Measurements from ENCODE around the gene SLC19A2. TPM values are rescaled to one million over a fixed set of nuclear protein-coding genes. Genes with fewer than 3 reads are reported as not detected.
"Not testable (repeated sequence)": the region's sequence is repeated elsewhere in the genome, so short reads cannot be mapped to it uniquely, and the experiment has no call there.

SLC19A2 gene, protein sequence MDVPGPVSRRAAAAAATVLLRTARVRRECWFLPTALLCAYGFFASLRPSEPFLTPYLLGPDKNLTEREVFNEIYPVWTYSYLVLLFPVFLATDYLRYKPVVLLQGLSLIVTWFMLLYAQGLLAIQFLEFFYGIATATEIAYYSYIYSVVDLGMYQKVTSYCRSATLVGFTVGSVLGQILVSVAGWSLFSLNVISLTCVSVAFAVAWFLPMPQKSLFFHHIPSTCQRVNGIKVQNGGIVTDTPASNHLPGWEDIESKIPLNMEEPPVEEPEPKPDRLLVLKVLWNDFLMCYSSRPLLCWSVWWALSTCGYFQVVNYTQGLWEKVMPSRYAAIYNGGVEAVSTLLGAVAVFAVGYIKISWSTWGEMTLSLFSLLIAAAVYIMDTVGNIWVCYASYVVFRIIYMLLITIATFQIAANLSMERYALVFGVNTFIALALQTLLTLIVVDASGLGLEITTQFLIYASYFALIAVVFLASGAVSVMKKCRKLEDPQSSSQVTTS
- 14.6 and 19.7 TPM in 2 replicates for polyA plus RNA-seq (2014; cell fraction: cytosol; rRNA removed)
- polyA plus RNA-seq (2014; cell fraction: nucleus; rRNA removed), result 16.9 and 22.5 TPM in 2 replicates

DNA sequence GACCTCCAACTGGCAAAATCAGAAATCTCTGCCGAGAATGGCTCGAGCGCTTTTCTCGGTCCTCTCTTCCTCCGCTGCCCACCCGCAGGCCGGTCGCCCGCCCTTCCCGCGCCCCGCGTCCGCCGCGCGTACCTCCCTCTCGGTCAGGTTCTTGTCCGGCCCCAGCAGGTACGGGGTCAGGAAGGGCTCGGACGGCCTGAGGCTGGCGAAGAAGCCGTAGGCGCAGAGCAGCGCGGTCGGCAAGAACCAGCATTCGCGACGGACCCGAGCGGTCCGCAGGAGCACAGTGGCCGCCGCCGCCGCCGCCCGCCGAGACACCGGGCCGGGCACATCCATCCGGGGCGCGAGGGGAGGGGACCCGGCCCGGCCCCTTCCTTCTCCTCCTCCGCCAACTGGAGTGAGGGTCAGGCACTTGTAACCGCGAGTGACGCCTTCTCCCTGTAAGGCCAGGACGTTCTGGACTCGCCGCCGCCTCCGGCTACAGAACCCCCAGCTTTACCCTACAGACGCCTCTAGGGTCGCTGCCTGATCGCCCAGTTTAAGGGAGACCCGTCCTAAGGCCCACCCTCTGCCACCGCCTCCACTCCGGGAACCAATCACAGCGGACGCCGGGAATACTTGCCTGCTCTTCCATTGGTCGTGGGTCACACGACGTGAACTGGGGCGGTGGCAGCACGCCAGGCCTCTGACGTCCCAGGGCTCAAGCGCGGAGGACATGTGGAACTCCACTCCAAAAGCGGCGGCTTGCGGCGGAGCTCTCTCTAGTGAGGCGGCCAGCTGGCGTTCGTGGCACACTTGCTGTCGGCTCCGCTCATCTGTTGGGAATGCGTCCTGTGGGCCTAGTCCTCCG, at the start of gene SLC19A2:
Gene SLC19A2 (minus strand): TSS at position 514 of the 850 bp plus-strand sequence. CDS start 178 bp downstream, at position 336.
- DNase-seq (ENCODE audit: low spot score), result peak; percentile 99

DNA sequence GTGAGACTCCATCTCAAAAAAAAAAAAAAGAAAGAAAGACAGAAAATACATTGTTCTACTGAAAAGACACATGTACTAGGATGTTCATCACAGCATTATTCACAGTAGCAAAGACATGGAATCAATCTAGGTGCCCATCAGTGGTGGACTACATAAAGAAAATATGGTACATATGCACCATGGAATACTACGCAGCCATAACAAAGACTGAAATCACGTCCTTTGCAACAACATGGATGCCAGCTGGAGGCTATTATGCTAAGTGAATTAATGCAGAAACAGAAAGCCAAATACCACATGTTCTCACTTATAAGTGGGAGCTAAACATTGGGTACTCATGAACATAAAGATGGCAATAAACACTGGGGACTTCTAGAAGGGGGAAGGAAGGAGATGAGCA, 48.9 kb upstream of the SLC19A2 start:
- no peak for DNase-seq (ENCODE audit: low spot score)

DNA sequence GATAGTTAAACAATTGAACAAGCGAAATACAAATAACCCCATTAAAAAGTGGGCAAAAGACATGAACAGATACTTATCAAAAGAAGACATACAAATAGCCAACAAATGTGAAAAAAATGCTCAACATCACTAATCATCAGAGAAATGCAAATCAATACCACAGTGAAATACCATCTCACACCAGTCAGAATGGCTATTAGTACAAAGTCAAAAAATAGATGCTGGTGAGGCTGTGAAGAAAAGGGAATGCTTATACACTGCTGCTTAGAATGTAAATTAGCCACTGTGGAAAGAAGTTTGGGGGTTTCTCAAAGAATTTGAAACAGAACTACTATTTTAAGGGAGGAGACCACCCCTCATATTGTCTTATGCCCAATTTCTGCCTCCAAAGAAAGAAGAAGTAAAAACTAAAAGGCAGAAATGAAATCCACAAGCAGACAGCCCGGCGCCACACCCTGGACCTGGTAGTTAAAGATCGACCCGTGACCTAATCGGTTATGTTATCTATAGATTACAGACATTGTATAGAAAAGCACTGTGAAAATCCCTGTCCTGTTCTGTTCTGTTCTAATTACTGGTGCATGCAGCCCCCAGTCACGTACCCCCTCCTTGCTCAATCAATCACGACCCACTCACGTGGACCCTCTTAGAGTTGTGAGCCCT, 47.9 kb upstream of the SLC19A2 start:
- not testable (repeated sequence) for DNase-seq (ENCODE audit: low spot score)

DNA sequence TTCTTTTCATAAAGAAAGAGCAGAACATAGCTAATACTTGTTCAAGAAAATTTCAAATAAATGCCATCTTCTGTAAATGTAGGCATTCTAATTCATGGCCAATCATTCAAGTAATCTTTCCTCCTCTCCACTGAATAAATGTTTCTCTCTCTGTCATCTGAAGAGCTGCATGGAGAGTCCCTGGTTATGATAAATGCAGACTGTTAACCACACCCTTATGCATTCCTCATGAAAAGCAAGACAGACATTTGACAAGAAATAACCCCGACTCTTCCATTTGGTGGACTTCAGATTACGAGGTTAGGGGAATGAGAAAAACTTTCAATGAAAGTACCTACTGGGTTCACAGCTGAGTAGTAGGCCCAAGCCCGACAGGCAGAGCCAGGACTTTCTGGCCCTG, 44.7 kb upstream of the SLC19A2 start:
- no peak for DNase-seq (ENCODE audit: low spot score)

- DNase-seq (ENCODE audit: low spot score), result no peak
Observed at GRCh38 chr1:169529068-169529642, 43.4 kb upstream of the SLC19A2 start.

DNA sequence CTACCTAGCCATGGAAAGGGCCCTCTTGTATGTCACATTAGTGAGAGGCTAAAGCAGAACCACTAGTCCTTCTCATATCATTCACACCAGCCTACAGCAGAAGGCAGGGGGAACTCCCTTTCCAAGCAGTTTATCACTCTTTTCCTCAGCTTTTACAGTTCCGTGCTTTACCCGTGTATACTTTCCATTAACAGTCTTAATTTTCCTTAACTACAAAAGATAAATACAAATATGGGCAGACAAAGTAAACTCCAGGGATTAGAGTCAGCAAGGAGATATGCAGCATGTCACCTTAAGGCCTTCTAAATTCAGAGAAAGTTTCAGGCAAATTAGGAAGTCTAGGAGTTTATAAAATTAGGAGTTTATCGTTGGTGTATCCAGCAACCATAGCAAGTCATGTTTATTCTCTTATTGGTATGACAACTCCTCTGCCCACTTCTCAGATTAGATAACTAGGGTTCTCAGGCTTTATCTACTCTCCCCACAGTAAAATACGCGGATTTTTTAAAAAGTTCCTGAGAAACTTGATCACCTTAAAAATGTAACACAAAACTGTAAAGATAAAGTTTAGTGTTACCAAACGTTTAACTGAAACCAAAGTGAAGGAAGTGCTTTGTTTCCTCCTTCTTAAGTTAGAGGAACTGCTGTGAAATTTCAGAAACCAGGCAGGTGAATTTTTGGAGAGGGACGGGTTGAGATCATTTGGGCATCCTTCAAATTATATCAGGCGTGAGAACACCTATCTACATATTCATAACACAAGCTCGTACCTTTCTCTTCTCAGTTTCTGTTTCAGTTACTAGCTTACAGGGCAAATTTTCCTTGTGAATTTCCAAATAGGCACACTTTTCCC, 42.7 kb upstream of the SLC19A2 start:
- DNase-seq (ENCODE audit: low spot score), result no peak

GRCh38 chr1:169527451-169528214, 41.9 kb upstream of the SLC19A2 start:
- DNase-seq (ENCODE audit: low spot score), result no peak

GRCh38 chr1:169527001-169527400, 41.3 kb upstream of the SLC19A2 start:
- DNase-seq (ENCODE audit: low spot score), result no peak

- DNase-seq (ENCODE audit: low spot score), result no peak
Observed at GRCh38 chr1:169526120-169526832, 40.5 kb upstream of the SLC19A2 start.

DNA sequence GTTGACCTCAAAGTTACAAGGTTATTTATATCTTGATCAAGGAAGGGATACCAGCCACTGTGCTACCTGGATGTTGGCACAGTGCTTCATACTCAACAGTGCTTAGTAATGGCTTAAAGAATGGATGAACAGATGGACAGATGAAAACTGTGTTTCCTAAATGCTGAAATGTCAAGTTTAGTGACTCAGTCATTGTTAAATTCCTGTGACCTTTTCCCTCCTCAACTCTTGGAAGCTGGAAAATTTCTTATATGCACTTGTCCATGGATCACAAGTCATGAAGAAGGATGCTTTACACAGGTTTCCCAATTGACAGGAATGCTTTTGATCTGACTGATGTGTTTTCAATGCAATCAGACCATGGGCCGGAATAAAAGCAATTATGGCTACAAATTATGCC, 39.6 kb upstream of the SLC19A2 start:
- no peak for DNase-seq (ENCODE audit: low spot score)

GRCh38 chr1:169523904-169524303, 38.2 kb upstream of the SLC19A2 start:
- no peak for DNase-seq (ENCODE audit: low spot score)

GRCh38 chr1:169521226-169521625, 35.5 kb upstream of the SLC19A2 start:
- DNase-seq (ENCODE audit: low spot score), result no peak

DNA sequence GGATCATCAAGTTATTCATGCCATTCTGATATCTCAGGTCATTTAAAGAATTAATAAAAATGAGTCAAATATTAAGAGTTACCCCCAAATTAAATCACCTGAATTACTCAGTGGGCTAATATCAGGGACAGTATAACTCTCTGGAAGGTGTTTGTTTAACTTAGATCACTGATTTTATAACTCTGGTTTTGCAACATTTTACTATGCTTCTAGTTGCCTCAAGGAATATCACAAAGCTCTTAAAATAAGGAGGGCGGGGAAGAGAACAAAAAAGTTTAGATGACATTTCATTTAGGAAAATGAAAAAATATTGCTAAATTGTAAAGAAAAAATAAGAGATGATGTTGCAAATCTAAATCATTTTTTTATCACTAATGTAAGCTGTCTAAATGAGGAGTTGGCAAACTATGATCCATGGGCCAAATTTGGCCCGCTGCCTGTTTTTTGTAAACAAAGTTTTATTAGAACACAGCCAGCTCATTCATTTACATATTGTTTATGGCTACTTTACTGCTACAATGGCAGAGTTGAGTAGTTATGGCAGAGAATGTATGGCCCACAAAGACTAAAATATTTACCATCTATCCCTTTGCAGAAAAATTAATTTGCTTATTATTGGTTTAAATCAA, 31.9 kb upstream of the SLC19A2 start:
- DNase-seq (ENCODE audit: low spot score), result no peak

DNA sequence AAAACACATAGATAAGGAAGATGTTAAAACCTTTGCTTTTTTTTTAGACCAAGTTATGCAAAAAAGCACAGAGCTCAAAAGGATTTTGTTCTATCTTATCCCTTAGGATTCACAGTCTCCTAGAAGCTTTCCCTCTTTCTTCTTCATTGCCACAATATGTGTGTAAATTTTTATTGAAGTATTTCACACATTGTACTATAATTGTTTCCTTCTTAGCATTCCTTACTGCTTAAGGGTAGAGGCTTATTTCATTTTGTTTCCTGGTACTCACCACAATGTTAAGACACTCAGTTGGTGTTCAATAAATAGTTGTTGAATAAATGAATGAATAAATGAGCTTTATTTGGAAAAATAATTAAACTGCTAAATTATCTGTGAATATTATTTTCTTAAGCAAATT, 29.9 kb upstream of the SLC19A2 start:
- DNase-seq (ENCODE audit: low spot score), result no peak

GRCh38 chr1:169514566-169515270, 29.0 kb upstream of the SLC19A2 start:
- no peak for DNase-seq (ENCODE audit: low spot score)

DNA sequence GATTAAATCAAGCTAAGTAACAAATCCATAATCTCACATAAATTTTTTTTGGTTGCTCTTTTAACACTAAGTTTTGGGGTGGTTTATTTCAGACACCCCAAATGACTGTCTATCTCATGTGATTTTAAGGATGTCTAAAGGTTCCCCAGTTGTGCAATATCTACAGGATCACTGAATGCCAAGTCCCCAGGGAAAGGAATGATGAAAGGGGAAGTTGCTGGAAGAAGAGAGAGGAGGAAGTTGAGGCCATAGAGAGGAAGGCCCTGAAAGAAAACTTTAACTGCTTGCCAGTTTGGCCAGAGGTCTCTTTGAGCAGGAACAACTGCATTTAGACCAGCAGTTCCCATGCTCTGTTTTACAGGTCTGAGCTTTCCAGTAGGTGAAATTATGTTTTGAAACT, 27.5 kb upstream of the SLC19A2 start:
- no peak for DNase-seq (ENCODE audit: low spot score)

GRCh38 chr1:169511316-169512005, 25.7 kb upstream of the SLC19A2 start:
- no peak for DNase-seq (ENCODE audit: low spot score)
